H1 (cell line): ENCODE data around the gene KCTD2. TPM values are rescaled to one million over a fixed set of nuclear protein-coding genes. Genes with fewer than 3 reads are reported as not detected.

Experiments used
- CTCF ChIA-PET: fragments of 300-600 bp; sonication (Branson Sonifier 250); formaldehyde crosslinking; loops from one replicate; lab custom pipeline; 2021; ENCODE audit not compliant: partially characterized antibody; lab: Charles Lee
- POLR2A ChIA-PET: fragments of 300-600 bp; sonication (Branson Sonifier 250); formaldehyde crosslinking; loops from one replicate; lab custom pipeline; 2021; ENCODE audit warnings: inconsistent platforms; ENCODE audit not compliant: partially characterized antibody; lab: Charles Lee
- DNase-seq, 2 experiments: peaks; one replicate each; pipeline versions ENCODE4 v3.0.0 to v3.0.0-alpha.2; 2010 to 2022; ENCODE audit warnings: low spot score in 2 of 2, low read depth in 1 of 2, mixed read lengths in 1 of 2
- FAIRE-seq: peaks from 2 replicates; lab custom pipeline; 2011; peaks lifted over from hg19 to GRCh38; lab: Jason Lieb, UNC
- H2AFZ ChIP-seq: 2 replicates; pipeline ENCODE4 v1.8.1; 2012; ENCODE audit warnings: low read length, inconsistent platforms
- H2AK5ac ChIP-seq: 2 replicates; pipeline ENCODE4 v1.6.1; 2013; ENCODE audit warnings: low read depth, low read length
- H2BK120ac ChIP-seq: replicated peaks from 2 replicates; pipeline ENCODE3; 2013; ENCODE audit warnings: low read depth, low read length, inconsistent platforms
- H2BK12ac ChIP-seq: 2 replicates; pipeline ENCODE4 v1.6.1; 2013; ENCODE audit warnings: low read depth, low read length
- H2BK15ac ChIP-seq: 2 replicates; pipeline ENCODE4 v1.6.1; 2013; ENCODE audit warnings: low read length
- H2BK20ac ChIP-seq: 2 replicates; pipeline ENCODE4 v1.6.1; 2013; ENCODE audit warnings: low read length
- H2BK5ac ChIP-seq: 2 replicates; pipeline ENCODE4 v1.6.1; 2013; ENCODE audit warnings: low read depth, low read length
- H3K14ac ChIP-seq: 2 replicates; pipeline ENCODE4 v1.6.1; 2013; ENCODE audit warnings: inconsistent platforms; ENCODE audit not compliant: insufficient read length
- H3K18ac ChIP-seq: 2 replicates; pipeline ENCODE4 v1.6.1; 2013; ENCODE audit warnings: low read length; ENCODE audit errors: extremely low read depth
- H3K23ac ChIP-seq: 2 replicates; pipeline ENCODE4 v1.6.1; 2013; ENCODE audit warnings: inconsistent platforms; ENCODE audit not compliant: insufficient read length
- H3K23me2 ChIP-seq: 2 replicates; pipeline ENCODE4 v1.6.1; 2013; ENCODE audit warnings: low read depth, low read length
- H3K27ac ChIP-seq: 2 replicates; pipeline ENCODE4 v1.6.1; 2011; ENCODE audit warnings: low read depth, low read length, inconsistent platforms
- H3K27me3 ChIP-seq, 4 experiments: replicated peaks in 1 of 4; 1 replicate in 1 of 4; 2 replicates in 3 of 4; pipeline versions ENCODE4 v1.6.1 to v1.8.1; 2011 to 2013; ENCODE audit warnings: low read length in 3 of 4, mild to moderate bottlenecking in 3 of 4, inconsistent platforms in 2 of 4, mixed read lengths in 2 of 4, moderate library complexity in 1 of 4; ENCODE audit not compliant: control insufficient read depth in 3 of 4, insufficient read depth in 3 of 4; ENCODE audit errors: extremely low read depth in 1 of 4
- H3K36me3 ChIP-seq, 4 experiments: 2 replicates each; pipeline versions ENCODE4 v1.6.1 to v1.8.1; 2011 to 2013; ENCODE audit warnings: mild to moderate bottlenecking in 4 of 4, low read length in 3 of 4, moderate library complexity in 2 of 4, control low read depth in 1 of 4, inconsistent platforms in 1 of 4; ENCODE audit not compliant: insufficient read depth in 4 of 4, control insufficient read depth in 2 of 4
- H3K4ac ChIP-seq: replicated peaks from 2 replicates; pipeline ENCODE3; 2013; ENCODE audit warnings: low read length, low read depth, mixed read lengths, inconsistent platforms; ENCODE audit not compliant: insufficient read length
- H3K4me1 ChIP-seq, 4 experiments: replicated peaks in 1 of 4; 1 replicate in 1 of 4; 2 replicates in 3 of 4; pipeline versions ENCODE4 v1.6.1 to v1.8.1; 2011 to 2013; ENCODE audit warnings: low read length in 3 of 4, inconsistent platforms in 2 of 4, mixed read lengths in 1 of 4; ENCODE audit not compliant: insufficient read depth in 4 of 4, control insufficient read depth in 3 of 4
- H3K4me2 ChIP-seq, 2 experiments: 2 replicates each; pipeline versions ENCODE4 v1.6.1 to v1.8.1; 2011 to 2013; ENCODE audit warnings: low read depth in 2 of 2, low read length in 2 of 2, control low read depth in 1 of 2, inconsistent platforms in 1 of 2, mild to moderate bottlenecking in 1 of 2; ENCODE audit not compliant: insufficient read depth in 1 of 2
- H3K4me3 ChIP-seq, 4 experiments: fragments of 200-600, 300-600 bp in 1 of 4; sonication (generic), shearing (Covaris generic), sonication (Bioruptor Twin) in 1 of 4; 2 replicates each; pipeline versions ENCODE4 v1.5.1 to v1.8.1; 2011 to 2016; ENCODE audit warnings: low read length in 4 of 4, low read depth in 3 of 4, control low read depth in 2 of 4, inconsistent platforms in 2 of 4, mild to moderate bottlenecking in 2 of 4, mixed read lengths in 1 of 4, moderate library complexity in 1 of 4; ENCODE audit not compliant: insufficient read depth in 2 of 4; ENCODE audit errors: extremely low read depth in 1 of 4
- H3K56ac ChIP-seq: replicated peaks from 2 replicates; pipeline ENCODE3; 2013; ENCODE audit warnings: low read depth, mild to moderate bottlenecking, mixed read lengths, low read length, inconsistent platforms; ENCODE audit not compliant: insufficient read length
- H3K79me1 ChIP-seq: 2 replicates; pipeline ENCODE4 v1.6.1; 2013; ENCODE audit warnings: low read depth, low read length, control low read depth
- H3K79me2 ChIP-seq, 2 experiments: 2 replicates each; pipeline versions ENCODE4 v1.6.1 to v1.8.1; 2012 to 2013; ENCODE audit warnings: low read length in 2 of 2, mild to moderate bottlenecking in 2 of 2, inconsistent platforms in 1 of 2; ENCODE audit not compliant: insufficient read depth in 2 of 2, control insufficient read depth in 1 of 2
- H3K9ac ChIP-seq, 4 experiments: replicated peaks in 1 of 4; 1 replicate in 1 of 4; 2 replicates in 3 of 4; pipeline versions ENCODE4 v1.6.1 to v1.8.1; 2011 to 2013; ENCODE audit warnings: low read depth in 3 of 4, low read length in 3 of 4, control low read depth in 2 of 4, mild to moderate bottlenecking in 2 of 4, moderate library complexity in 2 of 4, inconsistent platforms in 1 of 4; ENCODE audit errors: extremely low read depth in 1 of 4
- H3K9me3 ChIP-seq, 2 experiments: 2 replicates each; pipeline versions ENCODE4 v1.6.1 to v1.8.1; 2012 to 2013; ENCODE audit warnings: mild to moderate bottlenecking in 2 of 2, moderate library complexity in 2 of 2, control low read depth in 1 of 2, inconsistent platforms in 1 of 2, low read depth in 1 of 2, low read length in 1 of 2, mixed read lengths in 1 of 2; ENCODE audit not compliant: insufficient read depth in 2 of 2
- H4K20me1 ChIP-seq, 2 experiments: replicated peaks in 1 of 2; 2 replicates each; pipeline versions ENCODE3 to v1.8.1; 2011 to 2013; ENCODE audit warnings: inconsistent platforms in 2 of 2, low read length in 2 of 2, mild to moderate bottlenecking in 1 of 2; ENCODE audit not compliant: insufficient read depth in 2 of 2, control insufficient read depth in 1 of 2
- H4K5ac ChIP-seq: 2 replicates; pipeline ENCODE4 v1.6.1; 2013; ENCODE audit warnings: low read length, low read depth, mixed read lengths, inconsistent platforms; ENCODE audit not compliant: insufficient read length
- H4K8ac ChIP-seq: 2 replicates; pipeline ENCODE4 v1.8.0; 2013; ENCODE audit warnings: mild to moderate bottlenecking, moderate library complexity, low read length, inconsistent platforms; ENCODE audit not compliant: insufficient read depth; ENCODE audit errors: extremely low read depth
- H4K91ac ChIP-seq: replicated peaks from 2 replicates; pipeline ENCODE3; 2013; ENCODE audit warnings: low read length, mixed read lengths, inconsistent platforms; ENCODE audit not compliant: insufficient read length
- HDAC6 ChIP-seq: IDR thresholded peaks from one replicate; pipeline ENCODE4 v1.7.1; 2012; ENCODE audit warnings: low read depth, mild to moderate bottlenecking, inconsistent platforms, low read length, moderate library complexity
- JUN ChIP-seq: IDR thresholded peaks from 2 replicates; pipeline ENCODE4 v1.6.1; 2011; ENCODE audit warnings: low read depth, mild to moderate bottlenecking, improper control_type of control experiment, low read length
- TAF1 ChIP-seq: IDR thresholded peaks from 2 replicates; pipeline ENCODE4 v1.6.1; 2011; ENCODE audit warnings: mild to moderate bottlenecking, low read depth, low read length
- WGBS, 2 experiments: shearing (Covaris generic) in 1 of 2; methylation state at CpG; one replicate each; pipeline versions ENCODE4 v1.1.6 to v1.1.7; 2013 to 2015; ENCODE audit warnings: low lambda C conversion rate in 2 of 2, mixed read lengths in 2 of 2, inconsistent platforms in 1 of 2, low coverage in 1 of 2, missing lambda C conversion rate in 1 of 2; ENCODE audit not compliant: insufficient replicate concordance in 2 of 2, insufficient coverage in 1 of 2, insufficient read length in 1 of 2; ENCODE audit errors: extremely low coverage in 1 of 2, missing lambda C conversion rate in 1 of 2; 5-methylcytosine and 5-hydroxymethylcytosine counted together
- polyA plus RNA-seq, 7 experiments: library from polyadenylated mRNA; depleted of rRNA in 3 of 7; stranded (reverse) in 5 of 7; unstranded in 2 of 7; fragments of >200 nt in 5 of 7; fragments of 200-250 nt in 2 of 7; gene quantifications; 1 replicate in 5 of 7; 2 replicates in 1 of 7; 4 replicates in 1 of 7; pipeline versions ENCODE4 v1.2.1 to v1.2.3, GENCODE V29; 2011 to 2013; ENCODE audit warnings: missing spikeins in 2 of 7, mixed read lengths in 2 of 7
- total RNA-seq: library from RNA; stranded (reverse); fragmentation: NEBNext Ultra II Directional; extraction: Animal tissue kit (Norgen Biotek cat#: 25700); gene quantifications from 2 replicates; pipeline ENCODE4 v1.2.1, GENCODE V29; 2021

KCTD2 gene
- total and polyA plus RNA-seq, 2 of the 8 experiments (the other 6 are each of a cell fraction or from before 2014, with no cell fraction given): 33.7 to 36.8 TPM

DNA sequence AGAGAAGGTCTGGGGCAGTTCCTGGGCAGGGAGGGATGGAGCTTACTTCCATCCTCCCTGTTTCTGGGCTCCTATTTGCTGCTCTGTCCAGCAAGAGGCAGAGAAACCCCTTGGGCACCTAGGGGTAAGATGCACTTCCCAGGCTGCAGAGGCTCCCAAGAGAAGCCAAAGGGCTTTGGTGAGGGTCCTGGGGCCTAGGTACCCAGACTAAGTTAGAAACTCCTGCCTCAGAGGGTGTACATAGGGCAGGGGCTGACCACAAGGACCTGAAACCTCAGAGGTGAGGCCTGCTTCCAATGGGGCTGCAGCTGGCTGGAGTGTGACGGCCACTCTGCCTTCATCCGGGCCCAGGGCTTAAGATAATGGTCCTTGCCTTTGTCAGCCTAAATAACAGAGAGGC lies 61.2 kb downstream of the KCTD2 start:
- 93% methylated on average over 2 of the region's 2 CpGs; no CpG with 5 or more reads in 1 of the 2 experiments for WGBS, 2 experiments
- Histone ChIP-seq H3K56ac (no peak overlapping the region), H3K4ac (no peak overlapping the region), H2BK120ac (no peak overlapping the region), H3K27me3 (no peaks in the 10 kb centered on the region), H2BK20ac (no peak overlapping the region), H3K36me3 (no peaks in the 10 kb centered on the region; a peak in 1 of 8 replicates), H3K4me3 (no peak overlapping the region), H3K23me2 (peaks cover 12% of the 10 kb centered on the region; the same call in 1 of the 2 replicates), H2AFZ (no peak overlapping the region), H3K79me1 (peaks cover 5% of the 10 kb centered on the region; the same call in 1 of the 2 replicates), H2BK12ac (no peak overlapping the region), H3K18ac (no peak overlapping the region), H3K9ac (no peak overlapping the region), H2AK5ac (no peak overlapping the region), H3K79me2 (0 out of 4 replicates have a peak, but pooled peaks cover 0 to 3% of the 10 kb centered on the region in 2 experiments), H4K91ac (no peak overlapping the region), H2BK5ac (no peak overlapping the region), H3K4me1 (peaks cover 0 to 2% (median under 1%) of the 10 kb centered on the region in 4 experiments; a peak in 2 of 7 replicates), H4K5ac (no peak overlapping the region), H4K20me1 (no peaks in the 10 kb centered on the region), H2BK15ac (no peak overlapping the region), H3K4me2 (no peak overlapping the region; a peak in 1 of 4 replicates), H3K27ac (no peak overlapping the region), H4K8ac (no peak overlapping the region), H3K14ac (no peak overlapping the region), H3K23ac (no peak overlapping the region), H3K9me3 (no peaks in the 10 kb centered on the region)
- POLR2A ChIA-PET: interaction anchor here (0.7 to 2.1 kb wide), 13 partner anchors 9 to 153 kb away, joined by 3 to 9 read pairs (median 4); partner anchors contain the start of genes GGA3, JPT1, MRPS7 and NT5C
- CTCF ChIA-PET: interaction anchor here (0.8 to 6.2 kb wide), 10 partner anchors 13 to 93 kb away, joined by 3 to 81 read pairs (median 41); partner anchors contain the start of genes NT5C and SLC16A5
- TF ChIP-seq TAF1: no peak
- TF ChIP-seq JUN: no peak
- no peak for TF ChIP-seq HDAC6
- no peak for FAIRE-seq
- DNase-seq: no peak
